ENCODE data around the gene RWDD3. TPM values are rescaled to one million over a fixed set of nuclear protein-coding genes. Genes with fewer than 3 reads are reported as not detected.

The RWDD3 gene
- polyA plus RNA-seq, 1 donor (not counting 4 experiments of a cell fraction or from before 2014, with no cell fraction given): 15.0 TPM

DNA sequence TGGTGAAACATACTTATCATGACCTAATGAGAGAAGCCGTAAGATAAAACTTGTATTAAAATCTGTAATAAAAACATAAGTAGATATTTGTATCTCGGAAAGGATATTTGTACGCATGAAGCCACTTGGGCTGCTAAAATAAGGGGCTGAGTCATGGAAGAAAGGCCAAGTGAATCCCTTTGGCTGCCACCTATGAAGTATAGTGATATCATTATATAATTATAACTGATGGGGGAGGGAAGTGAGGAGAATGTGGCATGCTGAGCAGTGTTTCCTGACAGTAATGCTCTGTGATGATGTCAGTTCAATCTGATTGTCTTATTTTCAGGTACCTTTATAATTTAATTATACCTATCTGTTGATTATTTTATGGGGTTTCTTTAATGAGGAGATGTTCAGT is 13.6 kb downstream of the RWDD3 start:
- no peaks in the 10 kb centered on the region for H3K9me1 ChIP-seq (ENCODE audit: control insufficient read depth, extremely low read depth, insufficient read depth, low read length)
- no peak overlapping the region for H3K27ac ChIP-seq (ENCODE audit: control insufficient read depth, insufficient read depth, low read length)
- H3K9ac ChIP-seq (ENCODE audit: control insufficient read depth, extremely low read depth, insufficient read depth, low read length): no peak overlapping the region
- no peak overlapping the region for H3K4me2 ChIP-seq (ENCODE audit: control insufficient read depth, extremely low read depth, insufficient read depth, low read depth, low read length)
- H3K27me3 ChIP-seq (ENCODE audit: control insufficient read depth, extremely low read depth, insufficient read depth, low read length): no peaks in the 10 kb centered on the region
- peaks cover 0 to 4% of the 10 kb centered on the region in 2 experiments for H3K36me3 ChIP-seq (ENCODE audit: control insufficient read depth in 2 of 2, extremely low read depth in 1 of 2, insufficient read depth in 2 of 2, low read length in 2 of 2)
- TF ChIP-seq CTCF (optimal IDR thresholded peaks at IDR 0.05 in 1 of 3, IDR thresholded peaks at IDR 0.05 in 1 of 3, conservative IDR thresholded peaks at IDR 0.05 in 1 of 3; ENCODE audit: extremely low read depth in 1 of 3, insufficient read depth in 2 of 3, low read length in 3 of 3) (no peak), EZH2 (IDR thresholded peaks at IDR 0.05; ENCODE audit: low read length) (no peak)
- peaks cover 4% of the 10 kb centered on the region for H3K4me1 ChIP-seq (ENCODE audit: control insufficient read depth, extremely low read depth, insufficient read depth, low read length)
- no peak for FAIRE-seq
- dilution Hi-C loops (cut with MboI; ENCODE audit: extremely low pct_ligation_motif_present, low sequenced_read_pairs): no loop called here
- DNase-seq (ENCODE audit: low read depth, low spot score): no peak
- no peaks in the 10 kb centered on the region for H3K9me3 ChIP-seq (ENCODE audit: control insufficient read depth, low read depth, low read length)
- no peaks in the 10 kb centered on the region for H3K79me2 ChIP-seq (ENCODE audit: control insufficient read depth, insufficient read depth, low read length)
- no peak overlapping the region for H2AFZ ChIP-seq (ENCODE audit: control insufficient read depth, low read length)
- H3K4me3 ChIP-seq (ENCODE audit: control insufficient read depth in 2 of 3, extremely low read depth in 1 of 3, insufficient read depth in 2 of 3, low read depth in 1 of 3, low read length in 3 of 3): no peak overlapping the region
- H4K20me1 ChIP-seq (ENCODE audit: control insufficient read depth, extremely low read depth, insufficient read depth, low read length): no peaks in the 10 kb centered on the region

DNA sequence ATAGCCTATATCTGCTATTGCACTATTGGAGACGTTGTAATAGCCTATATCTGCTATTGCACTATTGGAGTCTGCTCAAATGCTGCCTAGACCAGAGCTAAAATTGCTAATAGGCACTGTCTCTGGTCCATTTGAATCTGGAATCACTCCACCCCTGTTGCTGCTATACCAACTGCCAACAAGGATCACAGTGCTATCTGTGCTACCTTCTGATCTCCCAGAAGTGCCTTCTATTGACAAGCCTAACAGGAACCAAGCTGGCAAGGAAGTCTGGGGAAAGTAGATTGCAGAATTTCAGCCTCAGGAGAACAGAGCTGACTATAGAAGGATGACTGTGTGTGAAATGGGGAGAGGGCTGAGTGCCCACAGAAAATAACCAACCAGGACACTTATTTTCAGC is 15.9 kb downstream of the RWDD3 start:
- Histone ChIP-seq H4K20me1 (ENCODE audit: control insufficient read depth, extremely low read depth, insufficient read depth, low read length) (no peaks in the 10 kb centered on the region), H3K36me3 (ENCODE audit: control insufficient read depth in 2 of 2, extremely low read depth in 1 of 2, insufficient read depth in 2 of 2, low read length in 2 of 2) (peaks cover 0 to 4% of the 10 kb centered on the region in 2 experiments), H3K9me1 (ENCODE audit: control insufficient read depth, extremely low read depth, insufficient read depth, low read length) (no peaks in the 10 kb centered on the region), H3K9ac (ENCODE audit: control insufficient read depth, extremely low read depth, insufficient read depth, low read length) (no peak overlapping the region), H3K27me3 (ENCODE audit: control insufficient read depth, extremely low read depth, insufficient read depth, low read length) (no peaks in the 10 kb centered on the region), H3K4me1 (ENCODE audit: control insufficient read depth, extremely low read depth, insufficient read depth, low read length) (no peaks in the 10 kb centered on the region), H3K9me3 (ENCODE audit: control insufficient read depth, low read depth, low read length) (no peaks in the 10 kb centered on the region), H3K27ac (ENCODE audit: control insufficient read depth, insufficient read depth, low read length) (no peak overlapping the region), H3K79me2 (ENCODE audit: control insufficient read depth, insufficient read depth, low read length) (no peaks in the 10 kb centered on the region), H2AFZ (ENCODE audit: control insufficient read depth, low read length) (no peak overlapping the region), H3K4me2 (ENCODE audit: control insufficient read depth, extremely low read depth, insufficient read depth, low read depth, low read length) (no peak overlapping the region), H3K4me3 (ENCODE audit: control insufficient read depth in 2 of 3, extremely low read depth in 1 of 3, insufficient read depth in 2 of 3, low read depth in 1 of 3, low read length in 3 of 3) (no peak overlapping the region)
- no peak for TF ChIP-seq CTCF (optimal IDR thresholded peaks at IDR 0.05 in 1 of 3, IDR thresholded peaks at IDR 0.05 in 1 of 3, conservative IDR thresholded peaks at IDR 0.05 in 1 of 3; ENCODE audit: extremely low read depth in 1 of 3, insufficient read depth in 2 of 3, low read length in 3 of 3)
- TF ChIP-seq EZH2 (IDR thresholded peaks at IDR 0.05; ENCODE audit: low read length): no peak
- dilution Hi-C loops (cut with MboI; ENCODE audit: extremely low pct_ligation_motif_present, low sequenced_read_pairs): no loop called here
- FAIRE-seq (no peak), DNase-seq (ENCODE audit: low read depth, low spot score) (no peak)

All from keratinocyte (primary cell).